Stimulated activated CD4-positive, alpha-beta T cell treated with anti-CD3 and anti-CD28 coated beads, Interleukin-15, amount 100 ng/mL, for 1 hour (primary cell): ENCODE data around the gene CDC14A.
"Not testable (repeated sequence)": the region's sequence is repeated elsewhere in the genome, so short reads cannot be mapped to it uniquely, and the experiment has no call there.

Source experiments
- DNase-seq, 2 donors: peaks; one replicate each; pipeline ENCODE4 v3.0.0-alpha.2; 2020; ENCODE audit warnings: low read depth in 1 of 2, low spot score in 1 of 2

Gene CDC14A

GRCh38 chr1:100352267-100353070 lies at the start of gene CDC14A:
CDC14A (plus strand) TSS chr1:100352506; CDS start chr1:100352955, 449 bp downstream.
- peak; percentile 66 to 68 for DNase-seq

DNA sequence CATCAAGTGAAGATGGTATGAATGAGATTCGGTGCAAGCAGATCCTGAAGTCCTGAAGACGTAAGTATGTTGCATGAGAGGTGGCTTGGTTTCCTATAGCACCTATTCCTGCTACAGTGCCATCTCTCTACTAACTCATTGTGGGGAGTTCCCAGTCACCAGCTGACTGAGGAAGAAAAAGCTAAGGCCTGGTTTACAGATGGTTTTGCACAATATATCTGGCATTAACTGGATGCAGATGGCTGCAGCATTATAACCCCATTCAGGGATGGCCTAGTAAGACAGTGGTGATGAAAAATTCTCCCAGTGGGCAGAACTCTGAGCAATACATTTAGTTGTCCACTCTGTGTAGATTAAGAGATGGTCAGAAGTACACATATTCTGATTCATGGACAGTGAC lies 49.6 kb upstream of the CDC14A start:
- DNase-seq: no peak

GRCh38 chr1:100304227-100304626 lies 48.1 kb upstream of the CDC14A start:
- DNase-seq: no peak

DNA sequence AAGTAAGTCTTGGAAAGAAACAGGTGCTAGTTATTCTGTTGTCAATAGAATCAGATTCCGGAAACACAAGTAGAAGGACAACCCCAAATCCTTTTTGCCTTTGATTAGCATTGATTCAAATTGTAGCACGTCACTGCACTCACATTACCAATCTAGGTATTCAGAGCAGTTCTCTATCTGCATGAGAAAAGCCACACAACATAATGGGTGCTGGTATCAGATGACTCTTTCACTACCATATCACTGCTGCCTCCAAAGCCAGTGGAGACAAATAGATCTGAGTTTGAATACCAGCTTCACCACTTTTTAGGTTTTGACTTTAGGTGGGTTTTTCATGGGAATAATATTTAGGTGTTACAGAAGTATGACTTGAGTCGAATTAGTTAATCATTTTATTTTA lies 47.4 kb upstream of the CDC14A start:
- no peak for DNase-seq

- no peak for DNase-seq
These were observed 46.4 kb upstream of the CDC14A start for GRCh38 chr1:100305954-100306353.

- DNase-seq: no peak
These were observed 45.5 kb upstream of the CDC14A start for GRCh38 chr1:100306735-100307313.

- no peak for DNase-seq
These were observed 43.5 kb upstream of the CDC14A start for GRCh38 chr1:100308777-100309176.

GRCh38 chr1:100309863-100310262 lies 42.4 kb upstream of the CDC14A start:
- no peak for DNase-seq

- no peak for DNase-seq
These were observed 38.9 kb upstream of the CDC14A start for GRCh38 chr1:100313382-100313781.

- DNase-seq: no peak
These were observed 35.7 kb upstream of the CDC14A start for GRCh38 chr1:100316622-100317021.

DNA sequence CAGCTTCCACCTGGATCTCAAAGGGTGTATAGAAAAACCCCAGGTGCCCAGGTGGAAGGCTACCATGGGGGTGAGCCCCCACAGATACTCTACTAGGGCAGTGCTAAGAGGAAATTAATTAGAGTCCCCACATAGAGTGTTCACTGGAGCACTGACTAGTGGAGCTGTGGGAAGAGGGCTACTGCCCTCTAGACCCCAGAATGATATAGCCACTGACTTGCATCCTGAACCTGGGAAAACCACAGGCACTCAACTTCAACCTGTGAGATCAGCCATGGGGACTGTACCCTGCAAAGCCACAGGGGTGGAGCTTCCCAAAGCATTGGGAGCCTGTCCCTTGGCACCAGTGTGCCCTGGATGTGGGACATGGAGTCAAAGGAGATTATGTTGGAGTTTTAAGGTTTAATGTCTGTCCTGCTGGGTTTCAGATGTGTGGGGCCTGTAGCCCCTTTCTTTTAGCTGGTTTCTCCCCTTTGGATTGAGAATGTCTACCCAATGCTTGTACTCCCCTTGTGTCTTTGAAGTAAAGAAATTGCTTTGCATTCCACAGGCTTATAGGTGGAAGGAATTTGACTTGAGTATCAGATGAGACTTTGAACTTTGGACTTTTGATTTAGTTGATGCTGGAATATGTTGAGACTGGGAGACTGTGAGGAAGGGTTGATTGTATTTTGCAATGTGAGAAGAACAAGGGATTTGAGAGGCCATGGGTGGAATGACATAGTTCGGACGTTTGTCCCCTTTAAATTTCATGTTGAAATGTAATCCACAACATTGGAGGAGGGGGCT lies 31.8 kb upstream of the CDC14A start:
- no peak for DNase-seq

- no peak for DNase-seq
These were observed 31.2 kb upstream of the CDC14A start for GRCh38 chr1:100321100-100321493.

- no peak for DNase-seq
These were observed 30.8 kb upstream of the CDC14A start for GRCh38 chr1:100321506-100321905.

DNA sequence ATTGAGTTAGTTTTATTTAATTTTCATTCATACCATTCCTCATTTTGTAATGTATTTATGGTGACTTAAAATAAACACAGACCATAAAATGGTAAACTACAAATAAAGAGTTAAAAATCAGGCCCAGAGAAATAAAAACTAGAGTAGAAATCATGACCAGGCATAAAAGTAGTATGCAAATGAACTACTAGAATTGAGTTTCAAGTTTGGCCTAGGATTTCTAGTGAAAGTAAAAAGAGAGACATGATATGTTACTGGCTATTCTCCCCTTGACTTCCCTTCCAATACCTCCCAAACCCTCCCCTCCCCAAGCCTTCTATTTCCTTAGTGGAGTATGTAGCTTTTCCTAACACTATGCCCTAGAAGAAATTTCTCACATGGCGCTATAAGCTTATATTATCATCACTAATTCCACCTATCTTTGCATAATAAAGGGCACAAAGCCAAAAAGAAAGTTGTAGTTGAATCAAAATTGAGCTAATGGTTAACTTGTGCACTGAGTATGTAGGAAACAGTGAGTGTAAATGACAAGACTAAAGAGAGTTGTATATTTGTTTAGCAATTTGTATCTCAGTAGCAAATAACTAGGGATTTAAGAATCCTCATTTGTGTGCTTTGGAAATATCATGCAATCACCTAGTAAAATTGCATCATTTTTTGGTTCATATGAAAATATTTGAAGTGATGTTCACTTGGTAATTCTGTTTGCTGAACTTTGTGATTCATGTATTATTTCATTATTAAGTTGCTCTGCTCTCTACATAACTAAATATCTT lies 29.7 kb upstream of the CDC14A start:
- DNase-seq: no peak

GRCh38 chr1:100323419-100324106 lies 28.7 kb upstream of the CDC14A start:
- DNase-seq: no peak

GRCh38 chr1:100325415-100326324 lies 26.6 kb upstream of the CDC14A start:
- DNase-seq: no peak

- DNase-seq: not testable (repeated sequence)
These were observed 26.0 kb upstream of the CDC14A start for GRCh38 chr1:100326325-100326670.

DNA sequence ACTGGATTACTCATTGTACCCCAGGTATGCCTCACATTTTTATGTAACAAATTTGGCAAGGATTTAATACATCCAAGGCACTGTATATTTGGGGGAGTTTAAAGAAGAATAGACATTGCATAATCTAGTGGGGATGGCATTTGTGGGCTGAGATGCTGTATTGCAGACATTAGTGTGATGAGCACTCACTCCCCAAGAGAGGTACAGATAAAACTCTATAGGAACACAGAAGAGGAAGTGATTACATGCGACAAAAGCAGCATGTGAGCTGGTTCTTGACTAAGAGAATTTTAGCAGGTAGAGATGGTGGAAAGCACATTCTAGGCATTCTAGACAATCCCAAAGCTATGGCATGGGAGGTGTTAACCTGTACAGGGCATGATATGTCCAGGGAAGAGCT lies 24.2 kb upstream of the CDC14A start:
- no peak for DNase-seq

- DNase-seq: not testable (repeated sequence)
These were observed 21.2 kb upstream of the CDC14A start for GRCh38 chr1:100331146-100331545.

DNA sequence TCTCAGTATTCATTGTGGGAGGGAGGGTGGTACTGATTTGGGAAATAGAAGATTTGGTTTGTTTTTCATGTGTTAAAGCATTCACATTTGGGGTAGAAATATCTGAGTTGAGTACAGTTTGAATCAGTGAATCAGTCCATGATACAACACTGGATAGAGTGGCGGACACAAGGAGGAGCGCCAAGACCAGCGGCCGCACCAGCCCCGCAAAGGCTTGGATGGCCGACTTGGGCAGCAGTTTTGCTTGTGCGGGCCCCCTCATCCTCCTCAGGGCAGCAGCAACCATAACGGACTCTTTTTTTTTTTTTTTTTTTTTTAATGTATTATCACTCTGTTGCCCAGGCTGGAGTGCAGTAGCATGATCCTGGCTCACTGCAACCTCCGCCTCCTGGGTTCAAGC lies 20.0 kb upstream of the CDC14A start:
- no peak for DNase-seq
